ENCODE data around the gene SMIM45.

- TF ChIP-seq MXI1 (IDR thresholded peaks at IDR 0.05; ENCODE audit: low read depth, low read length) (no peak), CTCF (IDR thresholded peaks at IDR 0.05) (no peak), REST (IDR thresholded peaks at IDR 0.05; ENCODE audit: low read depth, low read length) (no peak), EP300 (IDR thresholded peaks at IDR 0.05; ENCODE audit: borderline replicate concordance in 1 of 2, low read depth in 1 of 2, low read length in 1 of 2) (no peak)
- TF ChIP-seq, protein P1, sequence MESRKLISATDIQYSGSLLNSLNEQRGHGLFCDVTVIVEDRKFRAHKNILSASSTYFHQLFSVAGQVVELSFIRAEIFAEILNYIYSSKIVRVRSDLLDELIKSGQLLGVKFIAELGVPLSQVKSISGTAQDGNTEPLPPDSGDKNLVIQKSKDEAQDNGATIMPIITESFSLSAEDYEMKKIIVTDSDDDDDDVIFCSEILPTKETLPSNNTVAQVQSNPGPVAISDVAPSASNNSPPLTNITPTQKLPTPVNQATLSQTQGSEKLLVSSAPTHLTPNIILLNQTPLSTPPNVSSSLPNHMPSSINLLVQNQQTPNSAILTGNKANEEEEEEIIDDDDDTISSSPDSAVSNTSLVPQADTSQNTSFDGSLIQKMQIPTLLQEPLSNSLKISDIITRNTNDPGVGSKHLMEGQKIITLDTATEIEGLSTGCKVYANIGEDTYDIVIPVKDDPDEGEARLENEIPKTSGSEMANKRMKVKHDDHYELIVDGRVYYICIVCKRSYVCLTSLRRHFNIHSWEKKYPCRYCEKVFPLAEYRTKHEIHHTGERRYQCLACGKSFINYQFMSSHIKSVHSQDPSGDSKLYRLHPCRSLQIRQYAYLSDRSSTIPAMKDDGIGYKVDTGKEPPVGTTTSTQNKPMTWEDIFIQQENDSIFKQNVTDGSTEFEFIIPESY (IDR thresholded peaks at IDR 0.05; ENCODE audit: borderline replicate concordance, low read depth), result no peak
These were observed 43.3 kb downstream of the SMIM45 start for GRCh38 chr22:41995211-41995610.

Measured in SK-N-SH (cell line).